Stimulated activated CD4-positive, alpha-beta T cell treated with anti-CD3 and anti-CD28 coated beads, Interleukin-12 subunit alpha, Interleukin-12 subunit beta, amount 100 ng/mL, for 24 hours (primary cell): ENCODE data around the gene DIPK1C.

ENCODE experiments used
- DNase-seq, 2 experiments: peaks; one replicate each; pipeline ENCODE4 v3.0.0-alpha.2; 2020; ENCODE audit warnings: low read depth in 2 of 2

DIPK1C gene

GRCh38 chr18:74388227-74388626 lies 68.9 kb downstream of the DIPK1C start:
- DNase-seq = no peak

DNA sequence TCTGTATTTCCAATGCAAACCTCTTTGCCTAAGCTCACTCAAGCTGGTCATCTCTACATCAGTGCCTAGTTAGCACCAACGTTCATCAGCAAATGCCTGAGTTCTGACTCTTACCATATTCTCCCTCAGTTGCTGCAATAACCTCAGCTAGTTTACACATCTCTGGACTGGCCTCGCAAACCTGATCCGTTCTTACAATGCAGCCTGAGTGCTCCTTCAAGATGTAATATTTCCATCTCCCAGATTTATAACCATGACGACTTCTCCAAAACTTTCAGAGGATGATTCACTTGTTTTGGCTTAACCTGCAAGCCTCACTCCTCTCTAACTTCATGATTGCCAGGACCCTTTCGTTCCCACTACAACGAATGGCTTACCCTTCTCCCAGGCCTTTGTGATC lies 69.7 kb downstream of the DIPK1C start:
- DNase-seq = no peak
